Panc1 (cell line): ENCODE results near the gene ANO2. TPM values are rescaled to one million over a fixed set of nuclear protein-coding genes. Genes with fewer than 3 reads are reported as not detected.

ENCODE experiments used
- ATAC-seq: fragments of 200-7000 bp; cut with Tn5 transposase; 2 replicates; pipeline ENCODE4 v1.9.1; 2020; ENCODE audit warnings: mild to moderate bottlenecking, moderate library complexity
- BruUV-seq: library from RNA; stranded (reverse); fragments of 400-500 nt; replicated peaks from 2 replicates; lab custom pipeline; 2021; lab: Mats Ljungman, UMichigan
- CTCF ChIA-PET: fragments of 300-600 bp; sonication (Branson Sonifier 250); formaldehyde crosslinking; loops from one replicate; lab custom pipeline; 2022; ENCODE audit warnings: antibody characterized with exemption; lab: Charles Lee
- POLR2A ChIA-PET: fragments of 300-600 bp; sonication (Branson Sonifier 250); formaldehyde crosslinking; loops from one replicate; lab custom pipeline; 2022; ENCODE audit warnings: antibody characterized with exemption; lab: Charles Lee
- DNase-seq: peaks from one replicate; pipeline ENCODE4 v3.0.0-alpha.2; 2010; ENCODE audit warnings: low read depth, low spot score
- H3K27ac ChIP-seq: 2 replicates; pipeline ENCODE4 v1.5.1; 2011; ENCODE audit warnings: mild to moderate bottlenecking, low read length, inconsistent platforms
- H3K27me3 ChIP-seq: fragments of 200-500 bp; sonication (Bioruptor generic); 2 replicates; pipeline ENCODE4 v1.6.0; 2014; ENCODE audit warnings: low read length, inconsistent platforms; ENCODE audit not compliant: control insufficient read depth, insufficient read depth
- H3K36me3 ChIP-seq: fragments of 200-500 bp; sonication (Bioruptor generic); 2 replicates; pipeline ENCODE4 v1.5.1; 2014; ENCODE audit warnings: inconsistent platforms, mild to moderate bottlenecking, low read length, moderate library complexity; ENCODE audit not compliant: control insufficient read depth, insufficient read depth
- H3K4me1 ChIP-seq: 2 replicates; pipeline ENCODE4 v1.5.1; 2011; ENCODE audit warnings: inconsistent platforms, mild to moderate bottlenecking, low read length, moderate library complexity; ENCODE audit not compliant: control insufficient read depth, insufficient read depth
- H3K4me3 ChIP-seq, 2 experiments: 2 replicates each; pipeline ENCODE4 v1.5.1; 2011 to 2012; ENCODE audit warnings: low read depth in 2 of 2, low read length in 2 of 2, mild to moderate bottlenecking in 2 of 2, inconsistent platforms in 1 of 2, moderate library complexity in 1 of 2
- H3K9me3 ChIP-seq: fragments of 200-500 bp; sonication (Bioruptor generic); 2 replicates; pipeline ENCODE4 v1.5.1; 2014; ENCODE audit warnings: low read depth, mild to moderate bottlenecking, inconsistent platforms, low read length, moderate library complexity; ENCODE audit not compliant: control insufficient read depth, insufficient read depth
- POLR2AphosphoS5 ChIP-seq: IDR thresholded peaks from 2 replicates; pipeline ENCODE4 v1.6.1; 2012; ENCODE audit warnings: mild to moderate bottlenecking, low read depth, low read length, moderate library complexity
- SIN3A ChIP-seq: IDR thresholded peaks from 2 replicates; pipeline ENCODE4 v1.6.1; 2012; ENCODE audit warnings: low read depth, mild to moderate bottlenecking, low read length, moderate library complexity, borderline replicate concordance; ENCODE audit not compliant: insufficient read depth
- TCF7L2 ChIP-seq: IDR thresholded peaks from 2 replicates; pipeline ENCODE4 v1.6.1; 2011; ENCODE audit warnings: mild to moderate bottlenecking, low read depth, low read length, inconsistent platforms
- in situ Hi-C: cut with HindIII; loops from 2 replicates; pipeline ENCODE4 v1.10.0; 2016; ENCODE audit warnings: low sequenced_read_pairs, low pct_unique_long_range_greater_than_20kb
- intact Hi-C: fragments of 100-400 bp; cut with micrococcal nuclease; formaldehyde crosslinking; loops from one replicate; pipeline ENCODE4 v1.10.0; 2022; ENCODE audit not compliant: unreplicated experiment
- total RNA-seq: library from RNA; stranded (reverse); gene quantifications from one replicate; pipeline ENCODE4 v1.2.1, GENCODE V29; 2021; ENCODE audit not compliant: unreplicated experiment
- TF ChIP-seq, protein P1 (sequence below), 2 experiments: IDR thresholded peaks; 2 replicates each; pipeline ENCODE4 v1.6.1; 2011 to 2012; ENCODE audit warnings: low read depth in 2 of 2, control low read depth in 1 of 2, low read length in 1 of 2, mild to moderate bottlenecking in 1 of 2, moderate library complexity in 1 of 2; ENCODE audit not compliant: insufficient read depth in 1 of 2
- TF ChIP-seq, protein P2 (sequence below): fragments of 450-650 bp; IDR thresholded peaks from 2 replicates; pipeline ENCODE4 v1.5.1; 2017; ENCODE audit warnings: mild to moderate bottlenecking

Gene ANO2
- total RNA-seq, 1 experiment from 2014 or later, result not detected

DNA sequence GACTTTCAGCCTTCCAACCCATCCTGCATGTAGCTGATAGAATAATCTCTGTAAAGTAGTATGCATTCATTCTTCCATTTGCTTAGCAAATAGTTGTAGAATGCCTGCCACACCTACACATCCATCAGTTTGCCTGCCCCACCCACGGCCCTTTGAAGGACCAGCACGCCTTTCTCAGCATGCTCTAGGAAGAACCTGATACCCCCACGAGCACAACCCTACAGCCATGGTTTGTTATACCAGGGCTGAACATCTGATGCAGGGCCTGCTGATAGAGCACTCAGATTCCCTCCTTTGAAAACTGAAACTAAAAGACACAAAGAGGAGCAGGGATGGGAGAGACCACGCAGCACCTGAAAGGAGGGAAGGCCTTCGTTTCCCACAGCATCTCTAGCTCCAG is 205.1 kb downstream of the ANO2 start:
- no peak overlapping the region for H3K27ac ChIP-seq
- intact Hi-C loops (no loop called here), in situ Hi-C loops (no loop called here)
- no peaks in the 10 kb centered on the region for H3K9me3 ChIP-seq
- H3K4me3 ChIP-seq, result no peak overlapping the region
- ATAC-seq, result no peak
- DNase-seq, result no peak
- POLR2A ChIA-PET, result no interaction called here
- H3K27me3 ChIP-seq, result no peaks in the 10 kb centered on the region
- BruUV-seq, result no TSS peak
- no peaks in the 10 kb centered on the region for H3K4me1 ChIP-seq
- no peak for TF ChIP-seq SIN3A
- TF ChIP-seq, protein P1, sequence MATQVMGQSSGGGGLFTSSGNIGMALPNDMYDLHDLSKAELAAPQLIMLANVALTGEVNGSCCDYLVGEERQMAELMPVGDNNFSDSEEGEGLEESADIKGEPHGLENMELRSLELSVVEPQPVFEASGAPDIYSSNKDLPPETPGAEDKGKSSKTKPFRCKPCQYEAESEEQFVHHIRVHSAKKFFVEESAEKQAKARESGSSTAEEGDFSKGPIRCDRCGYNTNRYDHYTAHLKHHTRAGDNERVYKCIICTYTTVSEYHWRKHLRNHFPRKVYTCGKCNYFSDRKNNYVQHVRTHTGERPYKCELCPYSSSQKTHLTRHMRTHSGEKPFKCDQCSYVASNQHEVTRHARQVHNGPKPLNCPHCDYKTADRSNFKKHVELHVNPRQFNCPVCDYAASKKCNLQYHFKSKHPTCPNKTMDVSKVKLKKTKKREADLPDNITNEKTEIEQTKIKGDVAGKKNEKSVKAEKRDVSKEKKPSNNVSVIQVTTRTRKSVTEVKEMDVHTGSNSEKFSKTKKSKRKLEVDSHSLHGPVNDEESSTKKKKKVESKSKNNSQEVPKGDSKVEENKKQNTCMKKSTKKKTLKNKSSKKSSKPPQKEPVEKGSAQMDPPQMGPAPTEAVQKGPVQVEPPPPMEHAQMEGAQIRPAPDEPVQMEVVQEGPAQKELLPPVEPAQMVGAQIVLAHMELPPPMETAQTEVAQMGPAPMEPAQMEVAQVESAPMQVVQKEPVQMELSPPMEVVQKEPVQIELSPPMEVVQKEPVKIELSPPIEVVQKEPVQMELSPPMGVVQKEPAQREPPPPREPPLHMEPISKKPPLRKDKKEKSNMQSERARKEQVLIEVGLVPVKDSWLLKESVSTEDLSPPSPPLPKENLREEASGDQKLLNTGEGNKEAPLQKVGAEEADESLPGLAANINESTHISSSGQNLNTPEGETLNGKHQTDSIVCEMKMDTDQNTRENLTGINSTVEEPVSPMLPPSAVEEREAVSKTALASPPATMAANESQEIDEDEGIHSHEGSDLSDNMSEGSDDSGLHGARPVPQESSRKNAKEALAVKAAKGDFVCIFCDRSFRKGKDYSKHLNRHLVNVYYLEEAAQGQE (IDR thresholded peaks at IDR 0.05; ENCODE audit: insufficient read depth in 1 of 2, low read depth in 2 of 2, low read length in 1 of 2), result no peak
- TF ChIP-seq TCF7L2, result no peak
- TF ChIP-seq, protein P2, sequence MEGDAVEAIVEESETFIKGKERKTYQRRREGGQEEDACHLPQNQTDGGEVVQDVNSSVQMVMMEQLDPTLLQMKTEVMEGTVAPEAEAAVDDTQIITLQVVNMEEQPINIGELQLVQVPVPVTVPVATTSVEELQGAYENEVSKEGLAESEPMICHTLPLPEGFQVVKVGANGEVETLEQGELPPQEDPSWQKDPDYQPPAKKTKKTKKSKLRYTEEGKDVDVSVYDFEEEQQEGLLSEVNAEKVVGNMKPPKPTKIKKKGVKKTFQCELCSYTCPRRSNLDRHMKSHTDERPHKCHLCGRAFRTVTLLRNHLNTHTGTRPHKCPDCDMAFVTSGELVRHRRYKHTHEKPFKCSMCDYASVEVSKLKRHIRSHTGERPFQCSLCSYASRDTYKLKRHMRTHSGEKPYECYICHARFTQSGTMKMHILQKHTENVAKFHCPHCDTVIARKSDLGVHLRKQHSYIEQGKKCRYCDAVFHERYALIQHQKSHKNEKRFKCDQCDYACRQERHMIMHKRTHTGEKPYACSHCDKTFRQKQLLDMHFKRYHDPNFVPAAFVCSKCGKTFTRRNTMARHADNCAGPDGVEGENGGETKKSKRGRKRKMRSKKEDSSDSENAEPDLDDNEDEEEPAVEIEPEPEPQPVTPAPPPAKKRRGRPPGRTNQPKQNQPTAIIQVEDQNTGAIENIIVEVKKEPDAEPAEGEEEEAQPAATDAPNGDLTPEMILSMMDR, result no peak
- TF ChIP-seq POLR2AphosphoS5, result no peak
- CTCF ChIA-PET, result no interaction called here
- H3K36me3 ChIP-seq, result no peaks in the 10 kb centered on the region

DNA sequence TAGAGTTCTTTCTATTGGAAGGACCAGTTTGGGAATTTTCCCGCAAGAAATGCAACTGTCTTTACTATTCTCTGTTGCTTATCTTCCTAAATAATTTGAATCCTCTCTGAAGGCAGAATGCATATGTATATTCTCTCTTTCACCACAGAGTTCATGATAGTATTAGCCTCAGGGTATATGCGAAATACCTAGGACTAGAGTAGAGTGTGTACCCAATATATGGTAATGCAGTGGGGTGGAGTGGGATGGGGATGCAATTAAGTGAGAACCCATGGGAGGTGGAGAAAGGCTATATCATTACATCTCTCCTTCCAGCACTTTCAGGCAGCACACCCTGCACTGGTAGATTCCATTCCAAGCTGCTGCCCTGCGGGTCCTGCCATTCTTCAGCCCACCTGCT is 207.3 kb downstream of the ANO2 start:
- DNase-seq, result no peak
- TF ChIP-seq, protein P1 (IDR thresholded peaks at IDR 0.05; ENCODE audit: insufficient read depth in 1 of 2, low read depth in 2 of 2, low read length in 1 of 2), result no peak
- TF ChIP-seq SIN3A (no peak), POLR2AphosphoS5 (no peak)
- Histone ChIP-seq H3K36me3 (no peaks in the 10 kb centered on the region), H3K4me1 (no peaks in the 10 kb centered on the region), H3K27ac (no peak overlapping the region), H3K27me3 (no peaks in the 10 kb centered on the region), H3K9me3 (no peaks in the 10 kb centered on the region), H3K4me3 (no peak overlapping the region)
- in situ Hi-C loops, result no loop called here
- intact Hi-C loops, result no loop called here
- no TSS peak for BruUV-seq
- ChIA-PET POLR2A (no interaction called here), CTCF (no interaction called here)
- ATAC-seq, result no peak
